A549 (cell line): Measurements from ENCODE around the gene VCX3B. TPM values are rescaled to one million over a fixed set of nuclear protein-coding genes. Genes with fewer than 3 reads are reported as not detected.
A peak's percentile ranks its signal among the peaks of the same experiment; 100 is the strongest.

Experiments used
- ATAC-seq, 2 experiments: fragments of 200-7000 bp in 1 of 2; fragments of >200 bp in 1 of 2; cut with Nextera tagmentation in 1 of 2; cut with Tn5 transposase in 1 of 2; 3 replicates each; pipeline versions ENCODE4 v1.8.0 to v1.9.1; 2018 to 2020; ENCODE audit warnings: mild to moderate bottlenecking in 1 of 2, moderate library complexity in 1 of 2
- CTCF ChIA-PET: fragments of 300-600 bp; sonication (Branson Sonifier 250); formaldehyde crosslinking; extraction: SDS; loops from one replicate; lab custom pipeline; 2021; ENCODE audit warnings: antibody characterized with exemption, inconsistent platforms; lab: Yijun Ruan, JAX
- POLR2A ChIA-PET: fragments of 350-600 bp; formaldehyde crosslinking; extraction: SDS; loops from one replicate; lab custom pipeline; 2021; ENCODE audit warnings: antibody characterized with exemption, inconsistent platforms; lab: Yijun Ruan, JAX
- DNase-seq, 2 experiments: peaks; one replicate each; pipeline versions ENCODE4 v3.0.0 to v3.0.0-alpha.2; 2011 to 2016; ENCODE audit warnings: low read depth in 1 of 2, low spot score in 1 of 2
- FAIRE-seq: peaks from 2 replicates; lab custom pipeline; 2011; peaks lifted over from hg19 to GRCh38; lab: Jason Lieb, UNC
- H3K27ac ChIP-seq, 2 experiments: fragments of >200 bp; sonication (Bioruptor Twin); formaldehyde crosslinking; 3 replicates each; pipeline ENCODE4 v1.5.1; 2016 to 2017
- H3K4me1 ChIP-seq: fragments of >200 bp; sonication (Bioruptor Twin); formaldehyde crosslinking; 3 replicates; pipeline ENCODE4 v1.6.1; 2016
- H3K4me2 ChIP-seq: fragments of >200 bp; sonication (Bioruptor Twin); formaldehyde crosslinking; 3 replicates; pipeline ENCODE4 v1.6.1; 2016
- H3K4me3 ChIP-seq: fragments of >200 bp; sonication (Bioruptor Twin); formaldehyde crosslinking; 3 replicates; pipeline ENCODE4 v1.5.1; 2016
- H3K9me3 ChIP-seq: fragments of >200 bp; sonication (Bioruptor Twin); formaldehyde crosslinking; 3 replicates; pipeline ENCODE4 v1.6.1; 2016
- CBX2 ChIP-seq: fragments of 200-600 bp; sonication (generic); IDR thresholded peaks from 2 replicates; pipeline ENCODE4 v1.6.1; 2016; ENCODE audit warnings: low read depth, mild to moderate bottlenecking, borderline replicate concordance
- CBX8 ChIP-seq: fragments of 200-600 bp; sonication (generic); IDR thresholded peaks from 2 replicates; pipeline ENCODE4 v1.6.1; 2016
- EHF ChIP-seq: fragments of 250-450 bp; sonication (Bioruptor Pico); IDR thresholded peaks from 2 replicates; pipeline ENCODE4 v1.5.0; 2020; ENCODE audit warnings: mild to moderate bottlenecking
- EP300 ChIP-seq, 2 experiments: fragments of >200 bp; sonication (Bioruptor Twin); formaldehyde crosslinking; IDR thresholded peaks; 2 replicates in 1 of 2; 3 replicates in 1 of 2; pipeline ENCODE4 v1.6.1; 2016 to 2017
- FOSB ChIP-seq: fragments of 250-450 bp; sonication (Bioruptor Pico); IDR thresholded peaks from 2 replicates; pipeline ENCODE4 v1.5.0; 2020; ENCODE audit warnings: mild to moderate bottlenecking, moderate library complexity
- HDAC2 ChIP-seq: fragments of 200-600 bp; sonication (generic); IDR thresholded peaks from 2 replicates; pipeline ENCODE4 v1.6.1; 2016
- HEYL ChIP-seq: fragments of 250-450 bp; sonication (Bioruptor Pico); IDR thresholded peaks from 2 replicates; pipeline ENCODE4 v1.8.0; 2021; ENCODE audit warnings: mild to moderate bottlenecking, moderate library complexity
- HOXA7 ChIP-seq: fragments of 250-450 bp; sonication (Bioruptor Pico); IDR thresholded peaks from 2 replicates; pipeline ENCODE4 v1.5.0; 2020; ENCODE audit warnings: mild to moderate bottlenecking, moderate library complexity
- JUNB ChIP-seq: fragments of >200 bp; sonication (Bioruptor Twin); formaldehyde crosslinking; IDR thresholded peaks from 2 replicates; pipeline ENCODE4 v1.6.1; 2016
- KDM5A ChIP-seq: fragments of 200-600 bp; sonication (generic); IDR thresholded peaks from 2 replicates; pipeline ENCODE4 v1.6.1; 2016; ENCODE audit warnings: antibody characterized with exemption, mild to moderate bottlenecking
- NFE2L2 ChIP-seq: fragments of 150-350 bp; conservative IDR thresholded peaks from 2 replicates; pipeline ENCODE4 v1.6.1; 2014; ENCODE audit warnings: low read length
- NPAS2 ChIP-seq: fragments of 250-450 bp; sonication (Bioruptor Pico); IDR thresholded peaks from 2 replicates; pipeline ENCODE4 v1.8.0; 2022; ENCODE audit warnings: mild to moderate bottlenecking, moderate library complexity, borderline replicate concordance
- POLR2A ChIP-seq: IDR thresholded peaks from 2 replicates; pipeline ENCODE4 v1.6.1; 2012; ENCODE audit warnings: mild to moderate bottlenecking, low read length
- RARB ChIP-seq: fragments of 250-450 bp; sonication (Bioruptor Pico); IDR thresholded peaks from 2 replicates; pipeline ENCODE4 v1.8.0; 2021; ENCODE audit warnings: mild to moderate bottlenecking, moderate library complexity
- RCOR1 ChIP-seq: fragments of 150-350 bp; IDR thresholded peaks from 2 replicates; pipeline ENCODE4 v1.6.1; 2014; ENCODE audit warnings: antibody characterized with exemption, low read length, low read depth
- RNF2 ChIP-seq: fragments of 200-600 bp; sonication (generic); IDR thresholded peaks from 2 replicates; pipeline ENCODE4 v1.6.1; 2016; ENCODE audit warnings: low read depth, mild to moderate bottlenecking, antibody characterized with exemption, moderate library complexity, borderline replicate concordance
- SREBF2 ChIP-seq: fragments of 450-650 bp; IDR thresholded peaks from 2 replicates; pipeline ENCODE4 v1.6.1; 2014; ENCODE audit warnings: mild to moderate bottlenecking, moderate library complexity
- TFCP2L1 ChIP-seq: fragments of 250-450 bp; sonication (Bioruptor Pico); IDR thresholded peaks from 2 replicates; pipeline ENCODE4 v1.5.0; 2021; ENCODE audit warnings: mild to moderate bottlenecking
- ZFP36 ChIP-seq: fragments of 450-650 bp; IDR thresholded peaks from 2 replicates; pipeline ENCODE4 v1.6.1; 2014; ENCODE audit warnings: borderline replicate concordance; ENCODE audit not compliant: partially characterized antibody
- ZNF302 ChIP-seq: fragments of 250-450 bp; sonication (Bioruptor Pico); IDR thresholded peaks from 2 replicates; pipeline ENCODE4 v1.9.0; 2021; ENCODE audit warnings: inconsistent platforms, mild to moderate bottlenecking, moderate library complexity
- WGBS: methylation state at CpG from one replicate; pipeline ENCODE4 v1.1.6; 2017; ENCODE audit errors: missing lambda C conversion rate; 5-methylcytosine and 5-hydroxymethylcytosine counted together
- polyA plus RNA-seq, 4 experiments: library from polyadenylated mRNA; depleted of rRNA in 3 of 4; stranded (reverse); fragments of >200 nt; fragmentation: RNase III in 1 of 4; extraction: RNeasy Plus Mini Kit Qiagen cat#74134 plus additional on column Dnase treatment in 1 of 4; gene quantifications; 2 replicates in 3 of 4; 3 replicates in 1 of 4; pipeline ENCODE4 v1.2.3, GENCODE V29; 2011 to 2017
- TF ChIP-seq, protein P1 (sequence below): IDR thresholded peaks from 2 replicates; pipeline ENCODE4 v1.6.1; 2012
- TF ChIP-seq, protein P2 (sequence below): IDR thresholded peaks from 2 replicates; pipeline ENCODE4 v1.6.1; 2012; ENCODE audit warnings: low read depth, borderline replicate concordance
- TF ChIP-seq, protein P3 (sequence below): fragments of >200 bp; sonication (Bioruptor Twin); formaldehyde crosslinking; IDR thresholded peaks from 3 replicates; pipeline ENCODE4 v1.5.1; 2016
- TF ChIP-seq, protein P4 (sequence below): fragments of 250-450 bp; sonication (Bioruptor Pico); IDR thresholded peaks from 2 replicates; pipeline ENCODE4 v1.5.0; 2020; ENCODE audit warnings: low read depth, mild to moderate bottlenecking, moderate library complexity
- TF ChIP-seq, protein P5 (sequence below): fragments of 250-450 bp; sonication (Bioruptor Pico); IDR thresholded peaks from 2 replicates; pipeline ENCODE4 v1.5.0; 2021; ENCODE audit warnings: mild to moderate bottlenecking, moderate library complexity, borderline replicate concordance

VCX3B gene
- polyA plus RNA-seq, 2 of the 4 experiments (the other 2 are of a cell fraction): not detected

DNA sequence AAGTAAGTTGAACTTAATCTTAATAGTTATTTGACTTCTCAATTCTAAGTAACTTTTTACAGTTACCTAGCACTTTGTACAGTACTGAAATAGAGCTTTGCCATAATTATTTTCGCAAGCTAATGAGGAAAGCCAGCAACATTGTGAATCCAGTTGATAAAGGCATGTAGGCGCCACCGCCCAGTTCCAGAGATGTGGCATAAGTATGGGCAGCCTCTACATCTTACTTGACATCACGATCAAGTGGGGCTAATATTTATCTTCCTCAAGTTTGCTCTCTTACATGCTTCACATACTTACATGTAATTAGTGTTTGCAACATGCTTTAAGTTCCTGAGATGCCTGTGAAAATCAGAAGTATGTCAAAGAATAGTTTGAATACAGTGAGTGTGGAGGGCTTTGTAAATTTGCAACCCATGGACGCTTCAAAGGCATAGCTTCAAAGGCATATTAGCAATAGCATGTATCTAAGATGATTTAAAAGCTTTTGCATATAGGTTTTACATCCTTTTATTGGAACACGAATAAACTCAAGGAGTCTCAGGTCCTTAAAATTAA is 34.9 kb upstream of the VCX3B start:
- no peak for DNase-seq
- Histone ChIP-seq H3K27ac (no peak overlapping the region), H3K9me3 (no peaks in the 10 kb centered on the region), H3K4me2 (no peak overlapping the region), H3K4me3 (no peak overlapping the region), H3K4me1 (no peaks in the 10 kb centered on the region)
- ChIA-PET CTCF (no interaction called here), POLR2A (no interaction called here)
- FAIRE-seq: peak; percentile 54
- 2% methylated on average over 6 of the region's 6 CpGs for WGBS
- TF ChIP-seq TFCP2L1 (no peak), SREBF2 (no peak), NPAS2 (CRISPR knock-in tag) (no peak), EP300 (IDR thresholded peaks at IDR 0.05) (no peak), RNF2 (no peak), NFE2L2 (no peak), HEYL (CRISPR knock-in tag) (no peak), FOSB (CRISPR knock-in tag) (no peak)
- TF ChIP-seq, protein P1, sequence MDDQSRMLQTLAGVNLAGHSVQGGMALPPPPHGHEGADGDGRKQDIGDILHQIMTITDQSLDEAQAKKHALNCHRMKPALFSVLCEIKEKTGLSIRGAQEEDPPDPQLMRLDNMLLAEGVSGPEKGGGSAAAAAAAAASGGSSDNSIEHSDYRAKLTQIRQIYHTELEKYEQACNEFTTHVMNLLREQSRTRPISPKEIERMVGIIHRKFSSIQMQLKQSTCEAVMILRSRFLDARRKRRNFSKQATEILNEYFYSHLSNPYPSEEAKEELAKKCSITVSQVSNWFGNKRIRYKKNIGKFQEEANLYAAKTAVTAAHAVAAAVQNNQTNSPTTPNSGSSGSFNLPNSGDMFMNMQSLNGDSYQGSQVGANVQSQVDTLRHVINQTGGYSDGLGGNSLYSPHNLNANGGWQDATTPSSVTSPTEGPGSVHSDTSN: no peak
- TF ChIP-seq, protein P2, sequence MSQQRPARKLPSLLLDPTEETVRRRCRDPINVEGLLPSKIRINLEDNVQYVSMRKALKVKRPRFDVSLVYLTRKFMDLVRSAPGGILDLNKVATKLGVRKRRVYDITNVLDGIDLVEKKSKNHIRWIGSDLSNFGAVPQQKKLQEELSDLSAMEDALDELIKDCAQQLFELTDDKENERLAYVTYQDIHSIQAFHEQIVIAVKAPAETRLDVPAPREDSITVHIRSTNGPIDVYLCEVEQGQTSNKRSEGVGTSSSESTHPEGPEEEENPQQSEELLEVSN: no peak
- no peak for ATAC-seq

DNA sequence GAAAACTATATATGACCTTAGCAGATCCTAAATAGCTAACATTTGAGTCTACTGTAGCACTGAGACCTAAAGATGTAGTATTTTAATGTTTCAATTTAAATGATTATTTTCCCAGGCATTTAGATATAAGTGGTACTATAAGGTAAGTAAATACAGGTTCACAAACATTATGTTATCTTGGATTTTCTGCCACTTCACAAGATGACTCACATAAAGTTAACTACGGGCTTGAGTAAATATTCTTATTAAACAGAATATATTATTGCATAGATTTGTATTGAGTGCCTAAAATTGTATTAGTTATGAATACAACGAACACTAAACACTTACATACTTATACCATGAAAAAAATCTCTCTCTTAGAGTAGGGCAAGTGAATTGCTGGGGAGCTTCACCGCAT is 34.2 kb upstream of the VCX3B start:
- no peak overlapping the region for H3K27ac ChIP-seq
- TF ChIP-seq, protein P2: no peak
- TF ChIP-seq POLR2A: no peak
- TF ChIP-seq NPAS2 (CRISPR knock-in tag): no peak
- TF ChIP-seq, protein P3, sequence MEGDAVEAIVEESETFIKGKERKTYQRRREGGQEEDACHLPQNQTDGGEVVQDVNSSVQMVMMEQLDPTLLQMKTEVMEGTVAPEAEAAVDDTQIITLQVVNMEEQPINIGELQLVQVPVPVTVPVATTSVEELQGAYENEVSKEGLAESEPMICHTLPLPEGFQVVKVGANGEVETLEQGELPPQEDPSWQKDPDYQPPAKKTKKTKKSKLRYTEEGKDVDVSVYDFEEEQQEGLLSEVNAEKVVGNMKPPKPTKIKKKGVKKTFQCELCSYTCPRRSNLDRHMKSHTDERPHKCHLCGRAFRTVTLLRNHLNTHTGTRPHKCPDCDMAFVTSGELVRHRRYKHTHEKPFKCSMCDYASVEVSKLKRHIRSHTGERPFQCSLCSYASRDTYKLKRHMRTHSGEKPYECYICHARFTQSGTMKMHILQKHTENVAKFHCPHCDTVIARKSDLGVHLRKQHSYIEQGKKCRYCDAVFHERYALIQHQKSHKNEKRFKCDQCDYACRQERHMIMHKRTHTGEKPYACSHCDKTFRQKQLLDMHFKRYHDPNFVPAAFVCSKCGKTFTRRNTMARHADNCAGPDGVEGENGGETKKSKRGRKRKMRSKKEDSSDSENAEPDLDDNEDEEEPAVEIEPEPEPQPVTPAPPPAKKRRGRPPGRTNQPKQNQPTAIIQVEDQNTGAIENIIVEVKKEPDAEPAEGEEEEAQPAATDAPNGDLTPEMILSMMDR: no peak
- no peak for TF ChIP-seq RARB (CRISPR knock-in tag)
- TF ChIP-seq HOXA7 (CRISPR knock-in tag): no peak
- TF ChIP-seq ZNF302 (CRISPR knock-in tag): no peak
- TF ChIP-seq RCOR1: no peak
- no peak for TF ChIP-seq CBX2
- TF ChIP-seq, protein P4, sequence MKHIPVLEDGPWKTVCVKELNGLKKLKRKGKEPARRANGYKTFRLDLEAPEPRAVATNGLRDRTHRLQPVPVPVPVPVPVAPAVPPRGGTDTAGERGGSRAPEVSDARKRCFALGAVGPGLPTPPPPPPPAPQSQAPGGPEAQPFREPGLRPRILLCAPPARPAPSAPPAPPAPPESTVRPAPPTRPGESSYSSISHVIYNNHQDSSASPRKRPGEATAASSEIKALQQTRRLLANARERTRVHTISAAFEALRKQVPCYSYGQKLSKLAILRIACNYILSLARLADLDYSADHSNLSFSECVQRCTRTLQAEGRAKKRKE: no peak
- no peak for TF ChIP-seq ZFP36
- TF ChIP-seq TFCP2L1: no peak
- TF ChIP-seq, all 56 proteins: peak for 0
- WGBS: 4% methylated on average over 3 of the region's 3 CpGs
- DNase-seq: no peak
- no peaks in the 10 kb centered on the region for H3K4me1 ChIP-seq
- ChIA-PET CTCF (no interaction called here), POLR2A (no interaction called here)
- H3K9me3 ChIP-seq: no peaks in the 10 kb centered on the region
- peak; percentile 7 for FAIRE-seq
- no peak for ATAC-seq
- no peak overlapping the region for H3K4me3 ChIP-seq
- H3K4me2 ChIP-seq: no peak overlapping the region

DNA sequence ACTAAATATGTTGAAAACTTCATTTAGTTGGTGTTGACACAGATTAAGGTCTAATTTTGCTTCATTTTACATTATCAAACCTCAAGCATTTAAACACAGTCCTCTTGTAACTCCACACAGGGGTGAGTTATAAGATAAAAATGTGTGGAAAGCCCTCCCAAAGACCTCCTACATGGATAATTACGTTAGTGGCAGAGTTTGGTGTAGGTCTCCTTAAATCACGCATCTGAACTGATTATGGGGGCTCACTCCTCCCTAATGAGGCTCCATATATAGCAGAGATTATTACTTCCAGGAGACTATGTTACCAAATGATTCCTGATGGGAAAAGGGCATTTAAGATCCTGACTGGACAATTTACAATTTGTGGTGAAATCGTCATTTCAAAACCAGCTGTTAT is 32.2 kb upstream of the VCX3B start:
- WGBS: 0% methylated on average over 3 of the region's 3 CpGs
- CTCF ChIA-PET: no interaction called here
- Histone ChIP-seq H3K4me2 (no peak overlapping the region), H3K4me1 (no peaks in the 10 kb centered on the region), H3K4me3 (no peak overlapping the region), H3K27ac (no peak overlapping the region), H3K9me3 (no peaks in the 10 kb centered on the region)
- no peak for ATAC-seq
- no peak for DNase-seq
- POLR2A ChIA-PET: no interaction called here
- peak; percentile 54 for FAIRE-seq
- TF ChIP-seq JUNB: no peak
- no peak for TF ChIP-seq CBX8
- TF ChIP-seq, protein P5, sequence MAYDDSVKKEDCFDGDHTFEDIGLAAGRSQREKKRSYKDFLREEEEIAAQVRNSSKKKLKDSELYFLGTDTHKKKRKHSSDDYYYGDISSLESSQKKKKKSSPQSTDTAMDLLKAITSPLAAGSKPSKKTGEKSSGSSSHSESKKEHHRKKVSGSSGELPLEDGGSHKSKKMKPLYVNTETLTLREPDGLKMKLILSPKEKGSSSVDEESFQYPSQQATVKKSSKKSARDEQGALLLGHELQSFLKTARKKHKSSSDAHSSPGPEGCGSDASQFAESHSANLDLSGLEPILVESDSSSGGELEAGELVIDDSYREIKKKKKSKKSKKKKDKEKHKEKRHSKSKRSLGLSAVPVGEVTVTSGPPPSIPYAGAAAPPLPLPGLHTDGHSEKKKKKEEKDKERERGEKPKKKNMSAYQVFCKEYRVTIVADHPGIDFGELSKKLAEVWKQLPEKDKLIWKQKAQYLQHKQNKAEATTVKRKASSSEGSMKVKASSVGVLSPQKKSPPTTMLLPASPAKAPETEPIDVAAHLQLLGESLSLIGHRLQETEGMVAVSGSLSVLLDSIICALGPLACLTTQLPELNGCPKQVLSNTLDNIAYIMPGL (CRISPR knock-in tag): no peak
- TF ChIP-seq HEYL (CRISPR knock-in tag): no peak
- TF ChIP-seq, protein P3: no peak
- no peak for TF ChIP-seq HDAC2
- TF ChIP-seq RNF2: no peak
- TF ChIP-seq EHF (CRISPR knock-in tag): no peak
- no peak for TF ChIP-seq NFE2L2
- TF ChIP-seq KDM5A: no peak
